ENCODE results near the gene NDE1.
"Not testable (repeated sequence)": the region's sequence is repeated elsewhere in the genome, so short reads cannot be mapped to it uniquely, and the experiment has no call there.

The NDE1 gene

DNA sequence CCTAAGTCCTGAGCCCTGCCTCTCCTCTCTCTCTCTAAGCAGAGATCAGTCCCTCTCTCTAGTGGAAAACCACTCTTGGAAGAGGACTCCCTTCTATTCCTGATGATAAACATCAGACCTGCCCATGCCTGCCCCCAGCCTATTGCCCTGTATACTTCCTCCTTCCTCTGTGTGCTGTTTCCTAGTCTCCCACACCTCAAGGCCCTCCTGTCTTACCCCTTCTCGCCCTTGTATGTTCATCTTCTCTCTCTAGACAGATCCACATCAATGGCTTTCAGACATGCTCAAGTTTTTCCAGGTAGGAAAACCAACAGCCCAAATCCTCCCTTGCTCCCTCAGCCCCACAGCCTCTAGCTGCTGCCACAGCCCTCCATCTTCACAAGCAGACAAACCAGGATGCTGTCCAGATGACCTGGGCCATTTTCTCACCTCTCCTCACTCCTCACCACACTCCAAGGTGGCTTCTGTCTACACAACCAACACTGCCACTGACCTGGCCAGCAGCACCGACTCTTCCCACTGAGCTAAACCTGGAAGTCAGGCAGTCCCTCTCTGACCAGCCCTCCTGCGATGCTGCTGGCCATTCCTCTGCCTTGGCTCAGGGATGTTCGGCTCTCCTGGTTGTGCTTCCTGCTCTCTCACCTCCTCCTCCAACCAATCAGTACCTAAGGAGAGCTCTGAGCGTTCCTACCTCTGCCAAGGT lies 43.4 kb upstream of the NDE1 start:
- Histone ChIP-seq H3K9me3 (no peaks in the 10 kb centered on the region), H3K4me1 (no peaks in the 10 kb centered on the region), H3K27me3 (no peaks in the 10 kb centered on the region), H3K4me3 (ENCODE audit: low read depth, low read length) (no peak overlapping the region), H3K36me3 (peaks cover 33% of the 10 kb centered on the region)
- TF ChIP-seq, protein P1, sequence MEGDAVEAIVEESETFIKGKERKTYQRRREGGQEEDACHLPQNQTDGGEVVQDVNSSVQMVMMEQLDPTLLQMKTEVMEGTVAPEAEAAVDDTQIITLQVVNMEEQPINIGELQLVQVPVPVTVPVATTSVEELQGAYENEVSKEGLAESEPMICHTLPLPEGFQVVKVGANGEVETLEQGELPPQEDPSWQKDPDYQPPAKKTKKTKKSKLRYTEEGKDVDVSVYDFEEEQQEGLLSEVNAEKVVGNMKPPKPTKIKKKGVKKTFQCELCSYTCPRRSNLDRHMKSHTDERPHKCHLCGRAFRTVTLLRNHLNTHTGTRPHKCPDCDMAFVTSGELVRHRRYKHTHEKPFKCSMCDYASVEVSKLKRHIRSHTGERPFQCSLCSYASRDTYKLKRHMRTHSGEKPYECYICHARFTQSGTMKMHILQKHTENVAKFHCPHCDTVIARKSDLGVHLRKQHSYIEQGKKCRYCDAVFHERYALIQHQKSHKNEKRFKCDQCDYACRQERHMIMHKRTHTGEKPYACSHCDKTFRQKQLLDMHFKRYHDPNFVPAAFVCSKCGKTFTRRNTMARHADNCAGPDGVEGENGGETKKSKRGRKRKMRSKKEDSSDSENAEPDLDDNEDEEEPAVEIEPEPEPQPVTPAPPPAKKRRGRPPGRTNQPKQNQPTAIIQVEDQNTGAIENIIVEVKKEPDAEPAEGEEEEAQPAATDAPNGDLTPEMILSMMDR (IDR thresholded peaks at IDR 0.05; ENCODE audit: low read depth, low read length), result no peak
- DNase-seq, result no peak

DNA sequence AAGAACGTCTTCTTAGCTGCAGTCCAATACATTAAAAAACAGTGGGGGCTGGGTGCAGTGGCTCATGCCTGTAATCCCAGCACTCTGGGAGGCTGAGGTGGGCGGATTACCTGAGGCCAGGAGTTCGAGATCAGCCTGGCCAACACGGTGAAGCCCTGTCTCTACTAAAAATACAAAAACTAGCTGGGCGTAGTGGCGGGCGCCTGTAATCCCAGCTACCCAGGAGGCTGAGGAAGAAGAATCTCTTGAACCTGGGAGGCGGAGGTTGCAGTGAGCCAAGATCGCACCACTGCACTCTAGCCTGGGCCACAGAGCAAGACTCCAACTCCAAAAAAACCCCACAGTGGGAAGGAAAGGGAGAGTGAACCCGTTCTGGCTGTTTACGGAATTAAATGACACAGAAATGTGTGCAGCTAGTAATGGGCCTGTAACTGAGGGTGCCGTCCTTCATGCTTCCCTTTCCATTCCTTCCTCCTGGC lies 42.8 kb upstream of the NDE1 start:
- not testable (repeated sequence) for H3K4me1 ChIP-seq; DNase-seq; H3K27me3 ChIP-seq; H3K4me3 ChIP-seq (ENCODE audit: low read depth, low read length); H3K9me3 ChIP-seq
- H3K36me3 ChIP-seq, result peaks cover 36% of the 10 kb centered on the region

GRCh38 chr16:15607700-15608396 lies 42.2 kb upstream of the NDE1 start:
- TF ChIP-seq, protein P1 (IDR thresholded peaks at IDR 0.05; ENCODE audit: low read depth, low read length), result no peak
- Histone ChIP-seq H3K4me3 (ENCODE audit: low read depth, low read length) (no peak overlapping the region), H3K9me3 (no peaks in the 10 kb centered on the region), H3K4me1 (no peaks in the 10 kb centered on the region), H3K27me3 (no peaks in the 10 kb centered on the region), H3K36me3 (peaks cover 39% of the 10 kb centered on the region)
- DNase-seq, result no peak

DNA sequence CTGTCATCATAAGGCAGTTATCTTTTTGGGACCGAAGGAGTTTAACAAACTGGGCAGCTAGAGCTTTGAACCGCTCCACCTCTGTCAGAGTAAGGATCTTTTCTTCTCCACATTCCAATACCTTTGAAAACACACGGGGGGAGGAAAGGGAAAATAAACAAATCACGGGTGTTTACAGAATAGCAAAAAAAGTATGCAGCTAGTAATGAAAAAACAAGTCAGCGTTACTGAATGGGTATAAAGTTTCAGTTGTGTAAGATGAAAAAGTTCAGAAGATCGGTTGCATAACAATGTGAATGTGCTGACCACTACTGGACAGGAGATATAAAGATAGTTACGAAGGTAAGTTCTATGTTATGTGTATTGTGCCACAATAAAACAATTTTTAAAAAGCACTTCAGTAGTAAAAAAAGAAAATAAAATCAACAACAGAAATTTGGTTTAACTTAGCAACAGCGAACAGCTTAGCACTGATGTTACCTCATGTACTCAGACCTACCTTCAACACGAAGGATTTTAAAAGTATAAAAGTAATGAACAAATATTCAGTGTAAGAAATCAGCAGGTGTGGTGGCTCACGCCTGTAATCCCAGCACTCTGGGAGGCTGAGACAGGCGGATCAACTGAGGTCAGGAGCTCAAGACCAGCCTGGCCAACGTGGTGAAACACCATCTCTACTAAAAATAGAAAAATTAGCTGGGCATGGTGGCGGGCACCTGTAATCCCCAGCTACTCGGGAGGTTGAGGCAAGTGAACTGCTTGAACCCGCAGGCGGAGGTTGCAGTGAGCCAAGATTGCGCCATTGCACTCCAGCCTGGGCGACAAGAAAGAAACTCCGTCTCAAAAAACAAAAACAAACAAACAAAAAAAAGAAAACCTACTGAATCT lies 41.4 kb upstream of the NDE1 start:
- Histone ChIP-seq H3K4me1 (no peaks in the 10 kb centered on the region), H3K9me3 (no peaks in the 10 kb centered on the region), H3K36me3 (peaks cover 34% of the 10 kb centered on the region), H3K4me3 (ENCODE audit: low read depth, low read length) (no peak overlapping the region), H3K27me3 (no peaks in the 10 kb centered on the region)
- no peak for DNase-seq
- TF ChIP-seq, protein P1 (IDR thresholded peaks at IDR 0.05; ENCODE audit: low read depth, low read length), result no peak

DNA sequence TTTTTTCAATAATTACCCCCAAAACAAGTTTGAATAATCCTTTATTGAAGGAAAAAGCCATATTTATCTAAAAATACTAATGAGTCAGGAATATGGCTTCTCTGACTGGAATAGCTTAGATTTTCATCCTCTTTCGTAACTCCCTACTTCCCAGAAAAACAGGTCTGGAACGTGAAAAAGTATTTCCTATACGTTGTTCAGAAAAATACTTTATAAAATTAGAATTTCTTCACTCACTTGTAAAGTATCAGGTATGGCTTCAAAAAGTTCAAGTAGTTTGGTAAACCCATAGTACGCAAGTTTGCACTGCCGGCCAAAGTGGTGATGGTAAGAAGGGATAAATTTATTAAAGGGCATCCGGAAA lies 40.8 kb upstream of the NDE1 start:
- Histone ChIP-seq H3K4me3 (ENCODE audit: low read depth, low read length) (no peak overlapping the region), H3K27me3 (no peaks in the 10 kb centered on the region), H3K4me1 (no peaks in the 10 kb centered on the region), H3K36me3 (peaks cover 32% of the 10 kb centered on the region), H3K9me3 (no peaks in the 10 kb centered on the region)
- no peak for DNase-seq
- TF ChIP-seq, protein P1 (IDR thresholded peaks at IDR 0.05; ENCODE audit: low read depth, low read length), result no peak

DNA sequence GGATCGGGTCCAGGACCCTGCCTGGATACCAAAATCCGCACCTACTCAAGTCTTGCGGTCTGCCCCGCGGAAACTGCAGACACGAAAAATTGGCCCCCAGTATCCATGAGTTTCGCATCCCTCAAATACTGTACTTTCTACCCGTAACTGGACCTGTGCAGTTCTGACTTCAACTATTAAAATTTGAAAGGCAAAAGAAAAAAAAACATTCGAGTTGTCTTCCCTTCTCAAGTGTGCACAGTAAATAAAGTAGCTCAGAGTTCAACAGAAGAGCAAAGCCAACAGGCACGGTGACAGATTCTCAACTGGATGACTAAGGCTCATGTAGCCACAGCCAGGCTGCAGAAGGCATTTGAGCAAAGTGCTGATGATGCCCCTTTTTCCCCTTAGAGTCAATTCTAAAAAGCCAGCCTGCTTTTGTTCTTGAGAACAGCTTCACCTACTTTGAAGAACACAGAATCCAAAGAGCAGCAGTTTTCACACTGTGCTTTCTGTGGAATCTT lies 39.6 kb upstream of the NDE1 start:
- TF ChIP-seq, protein P1 (IDR thresholded peaks at IDR 0.05; ENCODE audit: low read depth, low read length), result no peak
- H3K4me1 ChIP-seq, result no peaks in the 10 kb centered on the region
- H3K4me3 ChIP-seq (ENCODE audit: low read depth, low read length), result no peak overlapping the region
- no peaks in the 10 kb centered on the region for H3K27me3 ChIP-seq
- H3K9me3 ChIP-seq, result no peaks in the 10 kb centered on the region
- no peak for DNase-seq
- H3K36me3 ChIP-seq, result peaks cover 34% of the 10 kb centered on the region
